Lower leg skin (tissue), 3 donors: Measurements from ENCODE around the gene STAC2.

Experiments
- CTCF ChIP-seq, 3 donors: fragments of 450-650 bp; IDR thresholded peaks; one replicate each; pipeline ENCODE4 v1.5.1; 2016; ENCODE audit warnings: antibody characterized with exemption in 3 of 3, mild to moderate bottlenecking in 3 of 3, moderate library complexity in 2 of 3
- POLR2A ChIP-seq, 2 donors: fragments of 450-650 bp; IDR thresholded peaks; one replicate each; pipeline ENCODE4 v1.6.1; 2016 to 2017; ENCODE audit warnings: antibody characterized with exemption in 2 of 2, mild to moderate bottlenecking in 1 of 2, moderate library complexity in 1 of 2

GRCh38 chr17:39177256-39177655 is 48.5 kb downstream of the STAC2 start:
- TF ChIP-seq POLR2A (IDR thresholded peaks at IDR 0.05) (no peak), CTCF (IDR thresholded peaks at IDR 0.05) (no peak)
